Forelimb muscle (tissue), 1 donor: ENCODE data around the gene KIF19. TPM values are rescaled to one million over a fixed set of nuclear protein-coding genes. Genes with fewer than 3 reads are reported as not detected.

Source experiments
- DNase-seq: peaks from one replicate; pipeline ENCODE4 v3.0.0-alpha.2; 2013; ENCODE audit warnings: low read depth
- polyA plus RNA-seq: library from polyadenylated mRNA; unstranded; fragments of 120-200 nt; gene quantifications from one replicate; pipeline ENCODE4 v1.2.1, GENCODE V29; 2013; ENCODE audit not compliant: insufficient read length

The KIF19 gene
- polyA plus RNA-seq, 1 donor: 1.8 TPM

DNA sequence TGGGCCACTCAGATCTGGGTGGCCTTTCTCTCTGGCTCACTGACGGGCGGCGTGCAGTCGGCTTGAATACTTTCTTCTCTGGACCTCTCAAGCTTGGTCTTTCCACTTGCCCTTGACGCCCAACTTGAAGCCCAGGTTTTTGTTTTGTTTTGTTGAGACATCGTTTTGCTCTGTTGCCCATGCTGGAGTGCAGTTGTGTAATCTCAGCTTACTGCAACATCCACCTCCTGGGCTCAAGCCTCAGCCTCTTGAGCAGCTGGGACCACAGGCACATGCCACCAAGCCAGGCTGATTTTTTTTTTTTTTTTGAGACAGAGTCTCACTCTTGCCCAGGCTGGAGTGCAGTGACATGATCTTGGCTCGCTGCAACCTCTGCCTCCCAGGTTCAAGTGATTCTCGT is 22.7 kb upstream of the KIF19 start:
- no peak for DNase-seq

GRCh38 chr17:74304184-74304583 is 21.8 kb upstream of the KIF19 start:
- DNase-seq: no peak

GRCh38 chr17:74305865-74306654 is 20.0 kb upstream of the KIF19 start:
- no peak for DNase-seq

DNA sequence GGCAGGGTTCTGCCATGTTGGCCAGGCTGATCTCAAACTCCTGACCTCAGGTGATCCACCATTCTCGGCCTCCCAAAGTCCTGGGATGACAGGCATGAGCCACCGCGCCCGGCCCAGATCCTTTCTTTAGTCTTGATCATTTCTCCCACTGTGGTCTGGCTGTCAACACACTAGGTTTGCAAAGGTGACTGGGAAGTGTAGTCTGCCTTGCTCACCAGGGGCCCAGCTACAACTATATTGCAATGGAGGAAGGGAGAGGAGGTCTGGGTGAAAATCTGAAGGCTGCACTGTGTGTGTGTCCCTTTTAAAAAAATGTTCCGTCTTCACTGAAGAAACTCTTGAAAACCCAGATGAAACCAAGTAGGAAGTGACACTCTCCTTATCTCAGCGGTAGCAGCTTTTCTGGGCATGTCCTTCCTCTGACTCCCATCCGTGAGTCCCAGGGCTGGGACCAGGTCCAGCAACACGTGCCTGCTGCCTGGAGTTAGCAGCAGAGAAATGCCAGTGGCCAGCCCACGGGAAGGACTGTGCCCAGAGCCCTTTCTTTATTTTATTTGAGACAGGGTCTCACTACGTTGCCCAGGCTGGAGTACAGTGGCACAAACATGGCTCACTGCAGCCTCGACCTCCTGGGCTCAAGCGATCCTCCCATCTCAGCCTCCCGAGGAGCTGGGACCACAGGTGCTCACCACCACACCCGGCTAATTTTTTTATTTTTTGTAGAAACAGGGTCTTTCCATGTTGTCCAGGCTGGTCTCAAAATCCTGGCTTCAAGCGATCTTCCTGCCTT is 17.8 kb upstream of the KIF19 start:
- DNase-seq: no peak

DNA sequence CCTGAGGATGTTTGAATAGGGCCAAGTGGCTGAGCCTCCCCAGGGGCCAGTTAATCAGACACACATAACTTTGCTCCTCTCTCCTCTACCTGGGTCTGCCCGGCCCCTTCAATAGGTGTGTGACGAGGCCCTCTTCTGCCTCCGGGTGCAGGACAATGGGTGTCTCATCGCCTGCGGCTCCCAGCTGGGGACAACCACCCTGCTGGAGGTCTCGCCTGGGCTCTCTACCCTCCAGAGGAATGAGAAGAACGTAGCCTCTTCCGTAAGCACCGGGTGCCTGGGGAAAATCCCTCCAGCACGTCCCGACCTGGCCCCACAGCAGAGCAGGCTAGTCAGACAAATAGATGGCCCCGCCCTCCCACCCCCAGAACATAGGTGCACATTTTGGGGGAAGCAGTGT is 16.1 kb upstream of the KIF19 start:
- no peak for DNase-seq

DNA sequence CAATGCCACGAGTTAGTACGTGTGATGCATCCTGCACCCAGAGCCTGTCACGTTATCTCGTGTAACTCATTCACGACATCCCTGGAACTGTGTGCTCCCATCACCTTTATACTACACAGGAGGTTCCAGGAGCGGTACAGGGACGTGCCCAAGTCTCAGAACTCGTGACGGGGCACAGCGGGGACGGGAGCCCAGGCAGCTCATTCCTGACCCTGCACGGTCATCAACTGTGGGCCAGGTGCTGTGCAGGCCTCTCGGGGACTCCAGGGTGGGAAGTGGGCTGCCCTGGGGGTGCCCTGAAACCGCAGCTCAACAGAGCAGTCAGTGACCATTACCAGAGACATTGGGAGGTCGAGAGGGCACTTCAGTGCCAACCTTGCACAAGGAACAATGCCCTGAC is 11.1 kb upstream of the KIF19 start:
- DNase-seq: no peak

DNA sequence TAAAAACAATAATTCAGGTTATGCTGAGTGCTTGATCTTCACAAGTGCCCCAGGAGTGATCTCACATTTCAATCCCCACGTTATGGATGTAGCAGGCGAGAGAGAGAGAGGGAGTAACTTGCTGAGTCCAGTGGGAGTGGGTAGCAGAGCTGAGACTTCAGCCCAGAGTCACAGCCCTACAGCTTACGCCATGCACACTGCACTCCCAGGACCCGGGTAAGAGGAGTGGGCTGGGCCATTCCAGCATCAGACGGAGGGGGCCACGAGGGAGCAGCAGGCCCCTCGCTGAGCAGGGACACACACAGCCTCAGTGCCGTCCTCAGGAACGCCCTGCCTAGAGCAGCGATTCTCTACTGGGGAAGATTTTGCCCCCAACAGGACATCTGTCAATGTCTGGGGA is 9.8 kb upstream of the KIF19 start:
- DNase-seq: no peak

DNA sequence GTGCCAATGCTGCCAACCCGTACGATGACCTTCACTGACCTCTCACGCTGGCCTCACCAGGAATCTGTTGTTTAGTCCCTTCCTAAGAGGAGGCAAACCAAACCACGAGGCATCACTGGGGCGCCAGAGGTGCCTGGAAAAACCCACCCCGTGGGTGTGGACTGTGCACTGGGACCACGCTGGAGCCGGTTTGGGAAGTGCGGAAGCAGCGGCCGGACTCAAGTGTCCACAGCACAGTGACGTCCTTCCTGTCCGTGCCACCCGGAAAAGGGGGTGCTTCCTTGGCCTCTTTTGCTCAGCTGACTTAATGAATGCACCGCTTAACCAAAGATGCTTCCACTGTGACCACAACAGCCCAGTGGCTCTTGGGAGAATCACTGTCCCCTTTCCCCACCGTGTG is 9.0 kb upstream of the KIF19 start:
- no peak for DNase-seq

DNA sequence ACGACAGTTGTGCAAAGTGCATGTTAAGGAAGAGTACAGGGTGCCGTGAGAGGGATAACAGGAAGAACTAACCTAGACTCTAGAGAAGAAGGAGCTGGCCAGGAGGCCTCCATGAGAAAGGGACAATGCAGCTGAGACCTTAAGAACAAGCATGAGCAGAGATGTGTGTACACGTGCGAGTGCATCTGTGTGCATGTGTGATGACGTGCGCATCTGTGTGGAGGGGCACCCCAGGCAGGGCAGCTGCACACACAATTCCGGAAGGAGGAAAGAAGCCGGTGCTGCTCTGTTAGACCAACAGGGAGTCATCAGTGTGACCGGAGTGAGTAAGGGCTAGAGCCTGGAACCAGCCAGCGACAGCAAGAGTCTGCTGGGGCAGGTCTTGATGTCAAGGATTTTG is 7.6 kb upstream of the KIF19 start:
- DNase-seq: no peak

- DNase-seq: no peak
Measured at GRCh38 chr17:74324521-74324920, 1.5 kb upstream of the KIF19 start.

DNA sequence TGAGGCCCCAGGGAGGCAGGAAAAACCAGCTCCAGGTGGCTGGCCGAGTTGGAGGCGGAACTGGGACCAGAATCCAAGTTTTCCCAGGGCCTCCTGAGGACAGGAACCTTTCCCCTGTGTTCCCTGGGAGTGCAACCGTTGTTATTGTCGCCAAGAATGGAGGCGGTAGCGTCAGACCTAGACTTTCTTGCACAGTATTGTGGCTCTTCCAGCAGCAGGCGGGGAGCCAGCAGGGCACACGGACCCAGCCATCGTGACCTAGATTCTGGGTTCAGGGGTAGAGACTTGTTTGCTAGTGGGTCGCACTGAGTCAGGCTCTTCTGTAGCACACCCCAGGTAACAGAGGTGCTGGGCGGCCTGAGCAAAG is 667 bp upstream of the KIF19 start:
- no peak for DNase-seq

DNA sequence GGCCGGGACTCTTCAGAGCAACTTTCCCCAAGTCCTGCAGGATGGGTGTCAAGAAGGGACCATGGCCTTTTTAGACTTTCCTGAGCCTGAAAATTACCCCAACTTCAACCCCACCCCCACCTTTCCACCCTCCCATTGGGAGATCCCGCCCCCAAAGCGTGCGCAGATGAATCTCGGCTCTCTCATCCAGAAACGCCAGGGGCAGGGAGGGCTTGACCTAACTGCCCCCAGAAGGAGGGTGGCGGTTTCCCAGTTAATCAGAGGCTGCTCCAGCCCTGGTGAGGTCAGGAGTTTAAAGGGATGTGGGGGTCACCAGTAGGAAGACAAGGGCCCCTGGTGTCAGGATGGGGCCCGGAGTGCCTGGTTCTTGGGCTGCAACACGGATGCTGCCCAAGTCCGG is 480 bp downstream of the KIF19 start:
- no peak for DNase-seq

- no peak for DNase-seq
Measured at GRCh38 chr17:74328487-74328886, 2.5 kb downstream of the KIF19 start.

DNA sequence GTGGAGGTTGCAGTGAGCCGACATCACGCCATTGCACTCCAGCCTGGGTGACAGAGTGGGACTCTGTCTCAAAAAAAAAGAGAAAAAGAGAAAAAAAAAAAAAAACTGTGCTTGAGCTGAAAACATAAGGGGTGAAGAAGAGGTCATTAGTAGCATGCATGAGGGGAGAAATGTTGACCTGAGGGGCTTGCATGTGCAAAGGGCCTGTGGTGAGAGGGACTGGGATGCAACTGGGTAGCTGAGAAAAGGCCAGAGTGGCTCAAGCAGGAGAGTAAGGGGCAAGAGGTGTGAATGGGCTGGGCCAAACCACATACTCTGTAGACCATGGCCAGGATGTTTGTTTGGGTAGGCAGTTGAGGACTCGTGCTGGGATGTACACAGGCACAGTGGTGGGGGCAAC is 3.4 kb downstream of the KIF19 start:
- no peak for DNase-seq

GRCh38 chr17:74330446-74330845 is 4.4 kb downstream of the KIF19 start:
- no peak for DNase-seq

GRCh38 chr17:74332017-74332650 is 6.1 kb downstream of the KIF19 start:
- no peak for DNase-seq

DNA sequence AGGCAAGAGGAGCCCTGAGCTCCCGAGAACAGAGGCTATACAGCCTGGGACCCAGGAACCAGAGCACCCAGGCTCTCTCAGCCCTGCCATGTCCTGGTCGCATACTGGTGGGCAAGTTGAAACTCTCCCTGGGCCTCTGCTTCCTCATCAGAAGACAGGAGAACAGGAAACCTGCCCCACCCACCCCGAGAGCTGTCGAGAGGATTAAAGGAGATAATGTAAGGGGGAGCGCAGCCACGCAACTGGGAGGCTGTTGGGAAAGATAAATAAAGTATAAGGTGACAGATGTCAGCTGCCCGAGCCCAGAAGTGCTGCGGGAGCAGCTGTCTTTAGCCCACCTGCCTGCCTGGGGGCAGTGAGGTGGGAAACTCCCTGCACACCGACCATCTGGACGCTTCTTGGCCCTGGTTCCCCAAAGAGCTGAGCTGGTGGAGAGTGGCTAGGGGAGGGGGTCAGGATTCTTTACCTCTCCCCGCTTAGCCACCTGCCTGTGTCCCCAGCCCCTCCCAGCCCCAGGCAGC is 6.8 kb downstream of the KIF19 start:
- DNase-seq: no peak

GRCh38 chr17:74334393-74335039 is 8.5 kb downstream of the KIF19 start:
- DNase-seq: no peak

- DNase-seq: no peak
Measured at GRCh38 chr17:74335529-74336062, 9.6 kb downstream of the KIF19 start.

DNA sequence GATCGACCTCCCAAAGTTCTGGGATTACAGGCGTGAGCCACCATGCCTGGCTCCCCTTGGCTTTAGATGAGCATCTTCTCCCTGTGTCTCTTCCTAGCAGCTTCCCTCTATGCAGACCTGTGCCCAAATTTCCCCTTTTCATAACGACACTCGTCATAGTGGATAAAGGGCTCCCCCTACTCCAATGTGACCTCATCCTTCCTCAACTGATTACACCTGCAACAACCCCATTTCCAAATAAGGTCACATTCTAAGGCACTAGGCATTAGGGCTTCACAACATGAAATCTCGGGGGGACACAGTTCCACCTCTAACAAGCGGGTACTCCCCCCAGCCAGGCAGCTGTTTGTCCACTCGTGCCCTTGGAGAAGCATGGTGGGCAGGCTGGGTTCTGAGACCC is 10.3 kb downstream of the KIF19 start:
- no peak for DNase-seq

DNA sequence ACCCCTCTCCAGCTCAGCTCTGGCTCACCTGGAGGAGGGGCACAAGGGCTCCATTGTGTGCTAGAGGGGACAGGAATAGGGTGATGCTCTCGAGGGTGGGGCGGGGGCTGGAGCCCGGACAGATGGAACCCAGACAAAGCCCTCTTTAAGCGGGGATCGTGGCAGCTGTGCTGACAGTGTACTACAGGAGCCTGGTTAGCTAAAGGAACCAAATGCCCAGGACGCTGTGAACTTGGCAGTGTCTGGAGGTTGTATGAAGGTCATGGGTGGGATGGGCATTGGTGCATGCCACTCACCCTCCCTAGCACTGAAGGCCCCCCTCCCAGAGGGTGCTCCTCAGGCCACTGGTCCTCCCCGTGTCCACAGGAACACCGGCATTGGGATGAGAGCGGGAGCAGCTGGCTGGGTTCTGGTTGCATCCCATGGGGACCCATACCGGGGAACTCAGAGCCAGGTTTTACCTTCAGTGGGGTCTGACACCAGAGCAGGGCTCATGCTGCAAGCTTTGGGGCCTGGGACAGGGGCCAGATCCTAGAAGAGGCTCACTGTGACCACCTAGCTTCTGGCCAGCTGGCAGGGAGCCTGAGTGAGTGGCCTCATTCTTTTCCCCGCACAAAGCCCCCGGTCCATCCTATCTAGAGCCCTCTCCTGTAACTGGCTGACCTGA is 11.9 kb downstream of the KIF19 start:
- DNase-seq: no peak
